22Rv1 (cell line): ENCODE measurements around the gene HOXD11.

Experiments used
- ZFX ChIP-seq: fragments of 450-650 bp; IDR thresholded peaks from 2 replicates; pipeline ENCODE4 v1.6.1; 2017; ENCODE audit warnings: antibody characterized with exemption, borderline replicate concordance
- TF ChIP-seq, protein P1 (sequence below): fragments of 450-650 bp; IDR thresholded peaks from 2 replicates; pipeline ENCODE4 v1.5.1; 2017; ENCODE audit warnings: mild to moderate bottlenecking

DNA sequence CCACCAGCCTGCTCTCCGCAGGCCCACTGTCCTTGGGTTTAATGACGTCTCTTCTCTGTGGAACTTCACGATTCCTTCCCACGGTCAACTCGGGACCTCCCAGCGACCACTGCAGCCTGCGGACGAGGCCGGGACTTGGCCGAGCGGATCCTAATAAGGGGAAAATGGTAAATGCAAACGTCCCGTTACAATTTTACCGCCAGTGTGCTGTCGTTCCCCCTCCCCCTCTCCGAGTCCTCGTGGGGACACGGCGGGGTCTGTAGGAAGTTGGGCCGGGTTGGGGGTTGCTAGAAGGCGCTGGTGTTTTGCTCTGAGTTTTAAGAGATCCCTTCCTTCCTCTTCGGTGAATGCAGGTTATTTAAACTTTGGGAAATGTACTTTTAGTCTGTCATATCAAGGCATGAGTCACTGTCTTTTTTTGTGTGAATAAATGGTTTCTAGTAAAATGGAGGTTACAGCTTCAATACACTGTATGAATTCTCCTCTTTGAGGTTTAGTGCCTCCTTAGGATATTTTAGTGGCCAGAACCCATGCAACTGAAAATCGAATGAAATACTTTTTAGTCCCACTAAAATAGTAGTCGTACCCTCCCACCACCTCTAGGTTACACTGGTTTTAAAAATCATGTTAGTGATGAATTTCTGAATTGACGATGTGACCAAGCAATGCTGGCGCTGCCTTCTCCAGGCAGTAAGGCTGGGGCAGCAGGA lies 2.3 kb downstream of the HOXD11 start:
- TF ChIP-seq, protein P1, sequence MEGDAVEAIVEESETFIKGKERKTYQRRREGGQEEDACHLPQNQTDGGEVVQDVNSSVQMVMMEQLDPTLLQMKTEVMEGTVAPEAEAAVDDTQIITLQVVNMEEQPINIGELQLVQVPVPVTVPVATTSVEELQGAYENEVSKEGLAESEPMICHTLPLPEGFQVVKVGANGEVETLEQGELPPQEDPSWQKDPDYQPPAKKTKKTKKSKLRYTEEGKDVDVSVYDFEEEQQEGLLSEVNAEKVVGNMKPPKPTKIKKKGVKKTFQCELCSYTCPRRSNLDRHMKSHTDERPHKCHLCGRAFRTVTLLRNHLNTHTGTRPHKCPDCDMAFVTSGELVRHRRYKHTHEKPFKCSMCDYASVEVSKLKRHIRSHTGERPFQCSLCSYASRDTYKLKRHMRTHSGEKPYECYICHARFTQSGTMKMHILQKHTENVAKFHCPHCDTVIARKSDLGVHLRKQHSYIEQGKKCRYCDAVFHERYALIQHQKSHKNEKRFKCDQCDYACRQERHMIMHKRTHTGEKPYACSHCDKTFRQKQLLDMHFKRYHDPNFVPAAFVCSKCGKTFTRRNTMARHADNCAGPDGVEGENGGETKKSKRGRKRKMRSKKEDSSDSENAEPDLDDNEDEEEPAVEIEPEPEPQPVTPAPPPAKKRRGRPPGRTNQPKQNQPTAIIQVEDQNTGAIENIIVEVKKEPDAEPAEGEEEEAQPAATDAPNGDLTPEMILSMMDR, result no peak
- TF ChIP-seq ZFX, result no peak
